Vagina (tissue), 2 donors: ENCODE results near the gene STXBP3.

ENCODE experiments used
- POLR2A ChIP-seq, 2 donors: fragments of 450-650 bp; IDR thresholded peaks; one replicate each; pipeline ENCODE4 v1.6.1; 2017; ENCODE audit warnings: antibody characterized with exemption in 2 of 2, mild to moderate bottlenecking in 2 of 2, moderate library complexity in 2 of 2
- POLR2AphosphoS5 ChIP-seq, 2 donors: sonication (generic); formaldehyde crosslinking; IDR thresholded peaks; one replicate each; pipeline ENCODE4 v1.9.0; 2017; ENCODE audit warnings: antibody characterized with exemption in 2 of 2, mild to moderate bottlenecking in 2 of 2, low read depth in 1 of 2; ENCODE audit not compliant: insufficient read depth in 1 of 2
- TF ChIP-seq, protein P1 (sequence below), 3 experiments: fragments of 450-650 bp in 2 of 3; fragments of 200-600 bp in 1 of 3; sonication (generic) in 1 of 3; IDR thresholded peaks; one replicate each; pipeline ENCODE4 v1.5.1; 2017 to 2019; ENCODE audit warnings: antibody characterized with exemption in 3 of 3, mild to moderate bottlenecking in 2 of 3, moderate library complexity in 2 of 3

DNA sequence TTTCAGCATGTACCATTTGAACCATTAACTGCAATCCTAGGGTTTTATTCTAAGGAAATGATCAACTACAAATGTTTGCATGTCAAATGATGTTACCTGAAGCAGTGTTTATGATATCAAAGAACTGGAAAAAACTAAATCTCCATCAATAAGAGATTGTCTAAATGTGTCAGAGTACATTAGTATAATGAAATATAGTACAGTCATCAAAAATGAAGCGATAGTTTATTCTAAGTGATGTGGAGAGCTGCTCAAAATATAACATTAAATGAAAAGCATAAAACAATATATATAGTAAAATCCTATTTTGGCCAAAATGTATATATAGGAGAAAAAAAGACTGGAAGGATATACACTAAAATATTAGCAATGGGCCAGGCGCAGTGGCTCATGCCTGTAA lies 86.5 kb downstream of the STXBP3 start:
- TF ChIP-seq POLR2A (IDR thresholded peaks at IDR 0.05): no peak
- TF ChIP-seq, protein P1, sequence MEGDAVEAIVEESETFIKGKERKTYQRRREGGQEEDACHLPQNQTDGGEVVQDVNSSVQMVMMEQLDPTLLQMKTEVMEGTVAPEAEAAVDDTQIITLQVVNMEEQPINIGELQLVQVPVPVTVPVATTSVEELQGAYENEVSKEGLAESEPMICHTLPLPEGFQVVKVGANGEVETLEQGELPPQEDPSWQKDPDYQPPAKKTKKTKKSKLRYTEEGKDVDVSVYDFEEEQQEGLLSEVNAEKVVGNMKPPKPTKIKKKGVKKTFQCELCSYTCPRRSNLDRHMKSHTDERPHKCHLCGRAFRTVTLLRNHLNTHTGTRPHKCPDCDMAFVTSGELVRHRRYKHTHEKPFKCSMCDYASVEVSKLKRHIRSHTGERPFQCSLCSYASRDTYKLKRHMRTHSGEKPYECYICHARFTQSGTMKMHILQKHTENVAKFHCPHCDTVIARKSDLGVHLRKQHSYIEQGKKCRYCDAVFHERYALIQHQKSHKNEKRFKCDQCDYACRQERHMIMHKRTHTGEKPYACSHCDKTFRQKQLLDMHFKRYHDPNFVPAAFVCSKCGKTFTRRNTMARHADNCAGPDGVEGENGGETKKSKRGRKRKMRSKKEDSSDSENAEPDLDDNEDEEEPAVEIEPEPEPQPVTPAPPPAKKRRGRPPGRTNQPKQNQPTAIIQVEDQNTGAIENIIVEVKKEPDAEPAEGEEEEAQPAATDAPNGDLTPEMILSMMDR (IDR thresholded peaks at IDR 0.05): no peak
- TF ChIP-seq POLR2AphosphoS5 (IDR thresholded peaks at IDR 0.05; ENCODE audit: insufficient read depth in 1 of 2, low read depth in 1 of 2): no peak
